GM18951 (cell line): Measurements from ENCODE around the gene TSHZ2.

Experiments
- POLR2A ChIP-seq: IDR thresholded peaks from 4 replicates; pipeline ENCODE4 v1.6.1; 2011; ENCODE audit warnings: mild to moderate bottlenecking; ENCODE audit not compliant: insufficient read length, insufficient read depth; ENCODE audit errors: extremely low read depth
- in situ Hi-C: fragments of 300-500 bp; cut with MboI; formaldehyde crosslinking; loops from one replicate; pipeline ENCODE4 v1.12.0; 2022; ENCODE audit warnings: low sequenced_read_pairs, mixed read lengths, inconsistent platforms; ENCODE audit not compliant: unreplicated experiment

The TSHZ2 gene

DNA sequence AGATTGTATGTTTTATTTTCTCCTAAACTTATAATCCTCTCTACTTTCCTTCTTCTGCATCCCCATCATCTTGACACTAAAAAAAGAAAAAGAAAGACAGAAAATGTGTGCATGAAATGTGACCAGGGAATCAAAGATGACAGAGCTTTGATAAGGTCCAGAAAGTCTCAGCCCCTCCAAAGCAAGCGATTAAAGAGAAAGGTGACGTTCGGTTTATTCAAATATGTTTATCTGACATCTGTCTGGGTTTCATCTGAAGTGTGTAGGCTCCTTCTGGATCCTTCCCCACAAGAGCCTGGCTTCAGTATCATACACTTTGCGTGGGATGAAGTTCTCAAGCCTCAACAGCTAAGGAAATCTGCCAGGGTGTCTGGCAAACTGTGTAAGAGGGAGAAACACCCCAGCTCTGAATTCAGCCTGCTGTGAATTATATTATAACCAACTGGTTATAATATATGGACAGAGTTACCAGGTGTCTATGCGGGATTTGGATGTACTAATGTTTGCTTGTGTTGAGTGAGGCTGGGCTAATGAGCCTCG, 358.5 kb downstream of the TSHZ2 start:
- in situ Hi-C loops: no loop called here
- TF ChIP-seq POLR2A: no peak

DNA sequence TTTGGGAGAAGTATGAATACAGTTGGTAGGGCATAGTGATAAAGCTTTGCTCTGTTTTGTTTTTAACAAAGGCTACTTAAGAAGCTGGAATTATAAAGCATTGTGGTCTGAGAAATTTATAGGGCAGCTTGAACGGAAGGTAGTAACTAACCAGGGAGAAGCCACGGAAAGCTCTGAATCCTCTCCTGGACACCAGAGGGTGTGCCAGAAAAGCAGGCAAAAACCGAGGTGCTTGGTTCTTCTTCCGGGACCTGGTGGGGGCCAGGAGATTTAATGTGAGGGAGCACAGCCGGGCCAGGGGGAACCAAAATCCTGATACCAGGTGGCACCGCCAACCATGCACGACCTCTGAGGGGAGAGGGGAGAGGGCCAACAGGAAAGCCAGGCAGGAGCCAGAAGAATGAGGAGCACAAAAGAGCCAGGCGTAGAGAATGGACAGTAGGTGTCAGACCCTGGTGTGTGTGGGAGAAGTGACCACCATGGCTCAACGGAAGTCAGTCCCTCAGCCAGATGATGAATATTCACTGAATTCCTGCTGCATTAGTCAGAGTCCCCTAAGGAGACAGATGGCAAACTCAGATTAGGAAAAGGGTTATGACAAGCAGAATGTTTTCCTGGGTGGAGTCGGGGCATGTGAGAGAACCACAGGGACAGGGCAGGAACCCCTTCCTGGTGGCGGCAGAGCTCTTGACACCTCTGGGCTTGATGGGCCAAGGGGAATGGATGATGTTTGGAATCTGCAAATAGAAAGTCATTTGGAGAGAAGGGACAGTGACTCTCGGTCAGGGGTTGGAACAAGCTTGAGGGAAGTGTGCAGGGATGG, 359.2 kb downstream of the TSHZ2 start:
- in situ Hi-C loops: no loop called here
- TF ChIP-seq POLR2A: no peak

DNA sequence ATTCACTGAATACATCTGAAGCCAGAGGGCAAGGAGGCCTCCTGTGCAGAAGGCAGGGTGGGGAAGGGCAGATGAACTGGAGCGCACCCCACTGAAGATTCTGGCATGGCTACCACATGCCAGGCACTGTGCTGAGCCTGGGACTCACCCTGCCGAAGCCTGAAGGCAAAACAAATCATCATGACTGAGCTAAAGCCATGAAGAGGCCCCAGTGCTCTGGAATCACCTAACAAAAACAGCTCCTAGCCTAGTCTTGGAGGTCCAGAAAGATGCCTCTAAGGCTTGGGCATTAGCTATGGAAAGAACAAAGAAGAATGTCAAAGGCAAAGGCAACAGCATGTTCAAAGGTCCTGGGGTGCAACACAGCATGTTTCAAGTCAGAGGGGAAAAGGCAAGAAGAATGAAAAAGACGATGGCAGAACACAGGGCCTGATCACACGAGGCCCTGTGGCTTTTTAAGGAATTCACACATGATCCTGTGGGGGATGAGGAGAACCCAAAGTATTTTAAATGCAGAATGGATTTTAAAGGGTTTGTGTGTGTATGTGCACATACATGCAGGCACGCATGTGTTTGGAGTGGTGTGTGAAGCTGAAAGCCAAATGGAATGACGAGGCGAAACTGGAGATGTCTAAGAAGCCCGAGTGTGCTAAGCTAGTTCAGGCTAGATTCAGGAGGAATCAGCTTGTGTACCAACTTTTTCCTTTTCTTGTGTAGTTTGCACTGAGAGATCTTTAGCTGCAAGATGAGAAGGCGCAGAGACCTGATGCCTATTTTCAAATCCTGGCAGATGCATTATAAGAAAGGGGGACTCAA, 360.1 kb downstream of the TSHZ2 start:
- no peak for TF ChIP-seq POLR2A
- in situ Hi-C loops: no loop called here

DNA sequence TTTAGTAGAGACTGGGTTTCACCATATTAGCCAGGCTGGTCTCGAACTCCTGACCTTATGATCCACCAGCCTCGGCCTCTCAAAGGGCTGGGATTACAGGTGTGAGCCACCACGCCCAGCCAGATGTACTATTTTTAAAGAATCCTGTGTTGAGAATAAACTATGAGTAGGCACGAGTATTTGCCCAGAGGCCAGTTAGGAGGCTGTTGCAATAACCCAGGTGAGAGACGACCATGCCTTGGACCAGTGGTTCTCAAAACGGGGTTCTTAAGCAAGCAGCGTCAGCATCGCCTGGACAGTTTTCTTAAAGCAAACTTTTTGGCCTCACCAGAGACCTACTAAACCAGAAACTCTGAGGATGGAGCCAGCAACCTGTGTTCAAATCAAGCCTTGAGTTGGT, 362.7 kb downstream of the TSHZ2 start:
- in situ Hi-C loops: no loop called here
- no peak for TF ChIP-seq POLR2A

DNA sequence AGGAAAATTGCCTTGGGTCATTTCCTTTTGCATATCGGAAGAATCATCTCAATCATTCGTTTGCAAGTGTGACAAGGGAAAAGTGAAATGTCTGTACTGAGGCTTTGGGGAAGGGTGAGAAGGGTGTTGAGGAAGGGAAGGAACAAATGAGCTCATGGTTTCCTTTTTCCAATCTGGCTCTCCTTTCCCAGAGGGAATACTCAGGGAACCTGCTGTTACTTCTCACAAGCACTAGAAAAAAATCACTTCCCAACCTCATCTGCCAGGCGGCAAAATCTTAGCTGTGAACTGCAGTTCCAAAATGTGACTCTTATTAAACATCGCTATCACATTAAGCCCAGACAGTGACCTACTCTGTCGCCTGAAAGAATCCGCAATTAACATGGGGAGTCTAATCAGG, 363.4 kb downstream of the TSHZ2 start:
- in situ Hi-C loops: no loop called here
- no peak for TF ChIP-seq POLR2A

DNA sequence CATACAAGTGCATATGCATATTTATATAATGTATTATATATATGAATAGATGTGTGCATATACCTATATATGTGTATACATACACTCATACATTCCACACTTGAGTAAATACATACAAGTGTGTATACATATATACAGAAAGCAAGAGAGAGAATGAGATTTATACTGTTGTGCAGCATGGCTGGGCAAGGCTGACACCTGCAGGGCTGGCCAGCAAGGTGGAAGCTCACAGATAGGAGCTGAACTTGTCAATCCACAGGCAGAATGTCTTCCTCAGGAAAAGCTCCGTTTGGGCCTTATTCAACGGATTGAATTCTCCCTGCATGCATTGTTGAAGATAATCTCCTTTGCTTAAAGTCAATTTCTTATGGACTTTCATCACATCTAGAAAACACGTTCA, 364.7 kb downstream of the TSHZ2 start:
- in situ Hi-C loops: no loop called here
- TF ChIP-seq POLR2A: no peak

DNA sequence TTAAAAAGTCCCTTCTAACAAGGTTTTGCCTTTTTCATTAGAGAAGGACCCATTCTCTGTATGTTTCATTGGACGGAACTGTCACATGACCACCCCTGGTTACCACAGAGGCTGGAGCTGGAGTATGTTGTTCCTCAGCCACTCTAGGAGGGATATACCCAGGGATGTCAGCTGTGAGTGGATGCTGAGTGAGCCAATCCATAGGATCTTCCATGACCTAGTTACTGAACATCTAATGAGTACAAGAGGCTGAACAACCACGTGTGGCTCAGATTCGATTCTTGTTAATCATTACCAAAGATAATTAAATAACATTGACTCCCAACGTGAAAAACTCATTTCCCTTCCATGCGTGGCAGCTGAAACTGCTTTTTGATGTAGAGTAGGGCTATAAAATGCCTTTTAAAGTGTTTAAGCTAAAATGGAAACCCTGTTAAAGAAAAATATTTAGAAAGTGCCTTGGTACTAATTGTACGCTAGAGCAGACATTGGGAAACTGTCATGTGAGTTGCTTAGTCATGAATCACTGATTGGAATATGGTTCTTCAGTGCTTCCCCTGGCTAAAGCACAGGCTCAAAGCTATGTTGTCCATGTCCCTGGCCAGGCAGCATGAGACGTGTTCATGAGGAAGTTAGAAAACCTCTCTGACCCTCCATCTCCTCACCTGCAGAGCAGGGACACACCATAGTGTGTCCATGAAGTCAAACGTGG, 365.4 kb downstream of the TSHZ2 start:
- TF ChIP-seq POLR2A: no peak
- in situ Hi-C loops: no loop called here

DNA sequence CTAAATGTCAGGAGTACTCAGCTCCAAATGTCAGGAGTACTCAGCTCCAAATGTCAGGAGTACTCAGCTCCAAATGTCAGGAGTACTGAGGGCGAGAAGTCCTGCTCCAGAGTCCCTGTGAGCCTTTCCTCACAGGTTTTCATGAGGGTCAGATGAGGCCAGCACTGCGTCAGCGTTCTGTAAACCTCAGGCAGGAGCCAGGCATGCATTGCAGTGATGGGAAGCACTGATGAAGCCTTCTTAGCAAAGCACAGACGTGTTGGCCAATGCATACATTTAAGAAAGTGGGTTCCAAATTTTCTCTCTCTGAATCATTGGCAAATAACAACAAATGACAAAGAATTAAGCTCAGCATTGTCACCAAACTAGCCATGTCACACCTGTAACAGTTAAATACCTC, 366.6 kb downstream of the TSHZ2 start:
- in situ Hi-C loops: no loop called here
- TF ChIP-seq POLR2A: no peak

DNA sequence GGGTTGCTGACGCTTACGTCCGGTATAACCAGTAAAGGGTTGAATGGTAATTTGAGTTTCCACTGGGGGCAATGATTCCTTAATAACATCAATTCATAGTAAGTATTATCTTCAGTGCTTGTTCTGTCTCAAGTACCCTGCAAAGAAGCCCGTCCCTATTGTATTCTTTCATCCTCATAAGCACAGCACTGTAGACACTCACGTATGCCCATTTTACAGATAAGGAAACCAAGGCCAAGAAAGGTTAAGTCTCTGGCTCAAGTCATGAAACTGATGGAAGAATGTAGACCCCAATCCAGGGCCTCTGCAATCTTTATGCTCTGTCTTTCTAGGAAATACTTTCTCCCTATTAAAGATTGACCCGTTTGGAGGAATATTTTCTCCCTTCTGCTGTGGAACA, 370.3 kb downstream of the TSHZ2 start:
- no peak for TF ChIP-seq POLR2A
- in situ Hi-C loops: no loop called here

DNA sequence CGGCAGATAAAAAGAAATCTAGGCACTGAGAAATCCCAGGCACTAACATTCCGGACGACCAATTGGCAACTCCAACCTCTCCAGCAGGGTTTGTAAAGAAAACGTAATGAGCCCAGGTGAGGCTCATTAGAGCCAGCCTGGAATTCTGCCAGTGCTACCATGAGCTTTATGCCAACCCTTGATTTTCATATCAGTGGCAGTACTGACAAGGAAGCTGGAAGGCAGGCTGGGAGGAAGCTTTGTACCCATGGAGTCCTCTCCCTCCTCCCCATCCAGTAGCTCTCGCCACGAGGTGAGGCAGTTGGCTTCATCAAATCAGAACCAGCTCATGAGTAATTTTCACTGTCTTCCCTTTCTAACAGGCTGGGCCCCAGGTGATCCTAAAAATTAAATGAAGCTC, 371.3 kb downstream of the TSHZ2 start:
- TF ChIP-seq POLR2A: no peak
- in situ Hi-C loops: no loop called here

DNA sequence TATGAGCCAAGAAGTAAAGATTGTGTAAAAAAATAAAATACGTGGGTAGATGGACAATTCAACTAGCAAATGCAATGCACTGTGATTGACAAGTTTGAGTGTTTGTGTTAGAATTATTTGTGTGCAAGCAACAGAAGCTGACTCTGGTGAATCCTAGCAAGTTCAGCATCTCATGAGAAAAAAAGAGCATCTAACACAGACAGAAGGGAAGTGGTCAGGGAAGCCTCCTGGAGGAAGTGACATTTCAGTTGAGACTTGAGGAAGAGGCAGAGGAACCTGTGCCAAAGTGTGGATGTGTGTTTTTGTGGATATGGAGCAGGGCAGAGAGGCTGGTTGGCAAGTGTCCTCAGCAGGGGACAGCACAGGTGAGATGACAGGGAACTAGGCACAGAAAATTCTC, 372.7 kb downstream of the TSHZ2 start:
- TF ChIP-seq POLR2A: no peak
- in situ Hi-C loops: no loop called here

DNA sequence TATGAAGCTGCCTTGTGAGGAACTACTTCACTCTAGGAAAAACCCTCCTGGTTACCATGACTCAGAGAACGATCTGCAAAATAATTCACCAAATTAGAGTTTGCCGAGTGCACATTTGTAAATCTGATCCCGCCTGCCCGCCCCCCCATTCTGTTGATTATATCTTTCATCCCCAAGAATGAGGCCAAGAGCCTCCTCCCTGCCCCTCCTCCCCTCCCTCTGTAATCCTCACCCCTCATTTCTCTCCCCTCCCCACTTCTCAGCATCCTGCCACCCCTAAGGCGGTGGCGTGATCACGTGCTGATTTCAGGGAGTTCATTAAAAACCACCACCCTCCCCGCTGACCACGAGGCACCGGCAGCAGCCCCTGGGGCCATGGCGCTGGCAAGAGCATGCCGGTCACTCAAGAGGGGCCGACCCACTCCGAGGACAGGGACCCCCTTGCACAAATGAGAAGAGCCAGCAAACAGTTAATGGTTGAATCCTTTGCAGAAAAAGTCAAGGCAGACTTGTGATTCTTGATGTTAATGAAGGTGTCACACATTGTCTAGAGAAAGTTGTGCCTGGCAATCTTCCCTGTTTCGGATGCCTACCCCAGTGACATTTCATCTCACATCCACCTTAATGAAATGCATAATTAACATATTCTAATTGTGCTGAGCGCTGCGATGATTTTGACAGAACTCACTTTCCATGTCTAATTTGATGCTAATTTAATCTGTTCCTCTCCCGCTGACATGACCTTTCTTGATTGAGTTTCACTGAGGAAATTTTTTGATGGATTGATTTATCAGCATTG, 373.6 kb downstream of the TSHZ2 start:
- in situ Hi-C loops: no loop called here
- no peak for TF ChIP-seq POLR2A

DNA sequence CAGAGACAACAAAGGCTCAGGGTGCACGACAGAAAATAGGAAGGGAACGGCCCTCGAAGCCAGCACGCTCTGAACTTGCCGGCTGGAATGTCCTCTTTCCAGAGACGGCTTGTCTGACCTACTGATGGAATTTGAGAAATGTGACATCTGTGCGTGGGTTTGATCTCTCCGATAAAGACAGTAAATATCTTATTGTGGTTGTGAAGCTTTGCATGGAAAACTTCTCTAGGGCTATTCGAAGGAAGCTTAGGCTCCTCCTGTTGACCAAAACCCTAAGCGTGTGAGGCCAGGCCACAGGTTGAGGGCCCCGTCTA, 374.1 kb downstream of the TSHZ2 start:
- in situ Hi-C loops: no loop called here
- no peak for TF ChIP-seq POLR2A

DNA sequence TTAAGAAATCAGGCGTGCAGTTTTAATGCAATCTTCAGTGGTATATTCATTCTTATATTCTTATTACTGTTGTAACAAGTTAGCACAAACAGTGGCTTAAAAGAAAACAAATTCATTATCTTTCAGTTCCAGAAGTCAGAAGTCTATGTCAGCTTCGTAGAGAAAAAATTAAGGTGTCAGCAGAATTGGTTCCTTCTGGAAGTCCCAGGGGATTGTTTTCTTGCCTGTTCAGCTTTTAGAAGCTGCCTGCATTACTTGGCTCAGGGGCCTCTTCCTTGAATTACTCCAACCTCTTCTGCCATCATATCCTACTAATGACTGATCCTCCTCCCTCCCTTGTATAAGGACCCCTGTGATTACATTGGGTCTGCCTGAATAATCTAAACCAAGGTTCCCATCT, 377.6 kb downstream of the TSHZ2 start:
- TF ChIP-seq POLR2A: no peak
- in situ Hi-C loops: no loop called here
